Measurements from ENCODE around the gene GJA10. TPM values are rescaled to one million over a fixed set of nuclear protein-coding genes. Genes with fewer than 3 reads are reported as not detected.

GJA10 gene
- total and polyA plus RNA-seq, 4 donors: not detected

DNA sequence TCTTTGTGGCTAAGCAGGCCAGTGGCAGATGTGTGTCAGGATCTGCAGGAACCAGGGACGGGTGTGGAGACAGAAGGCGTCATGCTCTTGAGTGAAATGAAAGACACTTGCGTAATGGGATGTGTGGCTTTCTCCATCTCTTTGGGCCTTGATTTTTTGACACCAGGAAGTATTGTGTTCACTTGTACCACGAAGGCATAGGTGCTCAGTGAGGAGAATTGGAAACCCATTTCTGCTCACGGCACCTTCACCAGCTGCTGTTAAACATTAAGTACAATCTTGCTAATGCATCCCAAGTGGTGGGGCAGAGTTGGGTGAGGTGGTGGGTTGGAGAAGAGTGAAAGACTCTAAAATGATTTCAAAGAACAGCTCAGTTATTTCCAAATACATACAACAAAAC, 30.0 kb downstream of the GJA10 start:
- no peaks in the 10 kb centered on the region for H3K4me1 ChIP-seq (ENCODE audit: control insufficient read depth in 5 of 5, insufficient read depth in 5 of 5, low read length in 5 of 5)
- H3K36me3 ChIP-seq (ENCODE audit: control insufficient read depth in 4 of 4, insufficient read depth in 4 of 4, low read length in 4 of 4): no peaks in the 10 kb centered on the region
- no peak for ATAC-seq (ENCODE audit: insufficient read depth, low FRiP score)
- no peak overlapping the region for H3K4me3 ChIP-seq
- H3K27me3 ChIP-seq (ENCODE audit: control insufficient read depth in 3 of 3, insufficient read depth in 3 of 3, low read length in 2 of 3): no peaks in the 10 kb centered on the region
- no peak overlapping the region for H3K27ac ChIP-seq (ENCODE audit: low read depth in 1 of 2, low read length in 1 of 2)
- WGBS, 2 donors: 46 to 64% methylated on average over 5 of the region's 5 CpGs
- no peak for DNase-seq
- no peak overlapping the region for H3K9ac ChIP-seq (ENCODE audit: insufficient read depth in 1 of 2, low read length in 2 of 2)
- no peak for TF ChIP-seq CTCF (IDR thresholded peaks at IDR 0.05; ENCODE audit: control extremely low read depth, extremely low read depth)
- no peaks in the 10 kb centered on the region for H3K9me3 ChIP-seq (ENCODE audit: control insufficient read depth in 4 of 4, insufficient read depth in 3 of 4, low read length in 3 of 4)

DNA sequence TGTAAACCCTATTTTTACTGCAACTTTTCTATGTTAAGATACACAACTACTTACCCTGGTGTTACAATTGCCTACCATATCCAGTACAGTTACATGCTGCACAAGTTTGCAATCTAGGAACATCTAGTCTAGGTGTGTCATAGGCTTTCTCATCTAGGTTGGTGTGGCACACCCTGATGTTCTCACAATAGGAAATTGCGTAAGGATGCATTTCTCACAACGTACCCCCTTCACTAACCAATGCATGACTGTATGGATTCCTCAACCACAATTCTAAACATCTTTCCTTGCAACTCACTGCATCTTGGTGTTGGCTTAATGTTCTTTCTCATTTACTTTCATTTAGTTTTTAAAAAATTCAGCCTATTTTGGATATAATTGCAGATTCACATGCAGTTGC, 31.6 kb downstream of the GJA10 start:
- no peak overlapping the region for H3K27ac ChIP-seq (ENCODE audit: low read depth in 1 of 2, low read length in 1 of 2)
- no peak for ATAC-seq (ENCODE audit: insufficient read depth, low FRiP score)
- no peak for TF ChIP-seq CTCF (IDR thresholded peaks at IDR 0.05; ENCODE audit: control extremely low read depth, extremely low read depth)

DNA sequence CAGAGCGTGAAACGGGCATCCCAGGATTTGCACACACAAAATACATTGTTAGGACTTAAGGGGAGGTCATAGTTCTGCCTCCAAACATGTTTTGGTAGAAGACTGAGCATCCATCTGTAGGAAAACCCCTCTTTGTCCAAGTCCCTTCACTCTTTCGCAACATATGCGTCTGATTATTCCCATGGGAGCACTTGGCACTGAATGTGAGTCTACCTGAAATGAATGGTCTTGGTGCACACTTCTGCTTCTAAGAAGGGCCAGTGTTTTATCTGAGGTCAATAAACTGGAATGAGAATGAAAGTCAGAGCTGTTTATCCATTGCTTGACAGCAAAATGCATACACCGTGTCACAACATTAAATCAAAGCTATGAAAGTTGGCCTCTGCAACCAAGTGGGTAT, 33.0 kb downstream of the GJA10 start:
- Histone ChIP-seq H3K4me1 (ENCODE audit: control insufficient read depth in 5 of 5, insufficient read depth in 5 of 5, low read length in 5 of 5) (peaks cover 0 to 11% (median 0%) of the 10 kb centered on the region in 5 donors), H3K36me3 (ENCODE audit: control insufficient read depth in 4 of 4, insufficient read depth in 4 of 4, low read length in 4 of 4) (peaks cover 0 to 3% (median 1%) of the 10 kb centered on the region in 4 donors), H3K27me3 (ENCODE audit: control insufficient read depth in 3 of 3, insufficient read depth in 3 of 3, low read length in 2 of 3) (no peaks in the 10 kb centered on the region), H3K4me3 (no peak overlapping the region), H3K9me3 (ENCODE audit: control insufficient read depth in 4 of 4, insufficient read depth in 3 of 4, low read length in 3 of 4) (no peaks in the 10 kb centered on the region), H3K9ac (ENCODE audit: insufficient read depth in 1 of 2, low read length in 2 of 2) (no peak overlapping the region), H3K27ac (ENCODE audit: low read depth in 1 of 2, low read length in 1 of 2) (no peak overlapping the region)
- no peak for ATAC-seq (ENCODE audit: insufficient read depth, low FRiP score)
- no peak for TF ChIP-seq CTCF (IDR thresholded peaks at IDR 0.05; ENCODE audit: control extremely low read depth, extremely low read depth)
- WGBS, 2 donors: 92 to 96% methylated on average over 5 of the region's 5 CpGs
- DNase-seq: no peak

More for the DNA sequence above, 31.6 kb downstream of the GJA10 start:
- H3K27me3 ChIP-seq (ENCODE audit: control insufficient read depth in 3 of 3, insufficient read depth in 3 of 3, low read length in 2 of 3): no peaks in the 10 kb centered on the region
- WGBS, 2 donors: 63 to 69% methylated on average over 2 of the region's 2 CpGs
- H3K9ac ChIP-seq (ENCODE audit: insufficient read depth in 1 of 2, low read length in 2 of 2): no peak overlapping the region
- H3K4me3 ChIP-seq: no peak overlapping the region
- H3K9me3 ChIP-seq (ENCODE audit: control insufficient read depth in 4 of 4, insufficient read depth in 3 of 4, low read length in 3 of 4): no peaks in the 10 kb centered on the region
- peaks cover 0 to 11% (median 0%) of the 10 kb centered on the region in 5 donors for H3K4me1 ChIP-seq (ENCODE audit: control insufficient read depth in 5 of 5, insufficient read depth in 5 of 5, low read length in 5 of 5)
- DNase-seq: no peak
- no peaks in the 10 kb centered on the region for H3K36me3 ChIP-seq (ENCODE audit: control insufficient read depth in 4 of 4, insufficient read depth in 4 of 4, low read length in 4 of 4)
